Uterus (tissue), 2 donors: ENCODE data around the gene GJC2.

ENCODE experiments used
- CTCF ChIP-seq, 4 experiments: fragments of 200-600 bp in 2 of 4; fragments of 450-650 bp in 2 of 4; sonication (generic) in 2 of 4; IDR thresholded peaks; one replicate each; pipeline ENCODE4 v1.5.1; 2016 to 2019; ENCODE audit warnings: antibody characterized with exemption in 4 of 4, mild to moderate bottlenecking in 2 of 4, moderate library complexity in 1 of 4
- POLR2A ChIP-seq, 2 donors: fragments of 450-650 bp; IDR thresholded peaks; one replicate each; pipeline ENCODE4 v1.6.1; 2016; ENCODE audit warnings: antibody characterized with exemption in 2 of 2, mild to moderate bottlenecking in 1 of 2, moderate library complexity in 1 of 2

- no peak for TF ChIP-seq CTCF (IDR thresholded peaks at IDR 0.05)
- no peak for TF ChIP-seq POLR2A (IDR thresholded peaks at IDR 0.05)
Measured at GRCh38 chr1:228185641-228185965, 35.9 kb downstream of the GJC2 start.
